Dermis lymphatic vessel endothelial cell (primary cell): ENCODE data around the gene CDH2. TPM values are rescaled to one million over a fixed set of nuclear protein-coding genes. Genes with fewer than 3 reads are reported as not detected.

Source experiments
- total RNA-seq: library from RNA; depleted of rRNA; stranded (reverse); fragments of >200 nt; gene quantifications from 2 replicates; pipeline ENCODE4 v1.2.1, GENCODE V29; 2014

CDH2 gene
- total RNA-seq = 0.26 and 1.8 TPM in 2 replicates

GRCh38 chr18:28176948-28177827, at the start of gene CDH2:
Gene CDH2, minus strand, starts transcription at chr18:28177130. Its CDS starts 108 bp downstream, at chr18:28177022.

